Measurements from ENCODE around the gene VASP. TPM values are rescaled to one million over a fixed set of nuclear protein-coding genes. Genes with fewer than 3 reads are reported as not detected.
A peak's percentile ranks its signal among the peaks of the same experiment; 100 is the strongest.

The VASP gene
- total and polyA plus RNA-seq, 2 of the 13 experiments (the other 11 are each of a cell fraction or from before 2014, with no cell fraction given), result 41.8 to 67.1 TPM

DNA sequence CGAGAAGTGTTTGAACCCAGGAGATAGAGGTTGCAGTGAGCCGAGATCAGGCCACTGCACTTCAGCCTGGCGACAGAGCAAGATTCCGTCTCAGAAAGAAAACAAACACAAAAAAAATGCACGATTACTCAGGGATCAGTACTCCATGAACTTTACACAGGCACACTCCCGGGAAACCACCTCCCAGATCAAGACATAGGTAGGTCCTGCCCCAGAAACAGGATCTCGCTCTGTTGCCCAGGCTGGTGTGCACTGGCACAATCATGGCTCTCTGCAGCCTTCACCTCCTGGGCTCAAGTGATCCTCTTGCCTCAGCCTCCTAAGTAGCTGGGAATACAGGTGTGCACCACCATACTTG is 11.2 kb downstream of the VASP start (continued):
- TF ChIP-seq, protein P1, sequence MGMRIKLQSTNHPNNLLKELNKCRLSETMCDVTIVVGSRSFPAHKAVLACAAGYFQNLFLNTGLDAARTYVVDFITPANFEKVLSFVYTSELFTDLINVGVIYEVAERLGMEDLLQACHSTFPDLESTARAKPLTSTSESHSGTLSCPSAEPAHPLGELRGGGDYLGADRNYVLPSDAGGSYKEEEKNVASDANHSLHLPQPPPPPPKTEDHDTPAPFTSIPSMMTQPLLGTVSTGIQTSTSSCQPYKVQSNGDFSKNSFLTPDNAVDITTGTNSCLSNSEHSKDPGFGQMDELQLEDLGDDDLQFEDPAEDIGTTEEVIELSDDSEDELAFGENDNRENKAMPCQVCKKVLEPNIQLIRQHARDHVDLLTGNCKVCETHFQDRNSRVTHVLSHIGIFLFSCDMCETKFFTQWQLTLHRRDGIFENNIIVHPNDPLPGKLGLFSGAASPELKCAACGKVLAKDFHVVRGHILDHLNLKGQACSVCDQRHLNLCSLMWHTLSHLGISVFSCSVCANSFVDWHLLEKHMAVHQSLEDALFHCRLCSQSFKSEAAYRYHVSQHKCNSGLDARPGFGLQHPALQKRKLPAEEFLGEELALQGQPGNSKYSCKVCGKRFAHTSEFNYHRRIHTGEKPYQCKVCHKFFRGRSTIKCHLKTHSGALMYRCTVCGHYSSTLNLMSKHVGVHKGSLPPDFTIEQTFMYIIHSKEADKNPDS (CRISPR knock-in tag; IDR thresholded peaks at IDR 0.05), result peak; percentile 99
- TF ChIP-seq ZNF282 (IDR thresholded peaks at IDR 0.05; ENCODE audit: partially characterized antibody) (no peak), ZNF788 (CRISPR knock-in tag; IDR thresholded peaks at IDR 0.05; ENCODE audit: borderline replicate concordance) (no peak), RARA (CRISPR knock-in tag; IDR thresholded peaks at IDR 0.05) (no peak), ZNF891 (CRISPR knock-in tag; IDR thresholded peaks at IDR 0.05) (0 out of 2 replicates have a peak, but pooled peaks have one; percentile 7), SRSF4 (IDR thresholded peaks at IDR 0.05; ENCODE audit: low read depth, low read length, poor library complexity, severe bottlenecking) (no peak), ZNF234 (CRISPR knock-in tag; conservative IDR thresholded peaks at IDR 0.05) (no peak), CREM (IDR thresholded peaks at IDR 0.05) (no peak), CREM (CRISPR knock-in tag; IDR thresholded peaks at IDR 0.05) (no peak), KLF13 (CRISPR knock-in tag; IDR thresholded peaks at IDR 0.05) (no peak), ZNF121 (CRISPR knock-in tag; IDR thresholded peaks at IDR 0.05) (peak; percentile 95), RCOR2 (CRISPR knock-in tag; IDR thresholded peaks at IDR 0.05) (0 out of 2 replicates have a peak, but pooled peaks have one; percentile 28), CEBPG (CRISPR knock-in tag; IDR thresholded peaks at IDR 0.05) (no peak), ZFP90 (CRISPR knock-in tag; IDR thresholded peaks at IDR 0.05; ENCODE audit: borderline replicate concordance) (no peak)
- TF ChIP-seq, protein P2, sequence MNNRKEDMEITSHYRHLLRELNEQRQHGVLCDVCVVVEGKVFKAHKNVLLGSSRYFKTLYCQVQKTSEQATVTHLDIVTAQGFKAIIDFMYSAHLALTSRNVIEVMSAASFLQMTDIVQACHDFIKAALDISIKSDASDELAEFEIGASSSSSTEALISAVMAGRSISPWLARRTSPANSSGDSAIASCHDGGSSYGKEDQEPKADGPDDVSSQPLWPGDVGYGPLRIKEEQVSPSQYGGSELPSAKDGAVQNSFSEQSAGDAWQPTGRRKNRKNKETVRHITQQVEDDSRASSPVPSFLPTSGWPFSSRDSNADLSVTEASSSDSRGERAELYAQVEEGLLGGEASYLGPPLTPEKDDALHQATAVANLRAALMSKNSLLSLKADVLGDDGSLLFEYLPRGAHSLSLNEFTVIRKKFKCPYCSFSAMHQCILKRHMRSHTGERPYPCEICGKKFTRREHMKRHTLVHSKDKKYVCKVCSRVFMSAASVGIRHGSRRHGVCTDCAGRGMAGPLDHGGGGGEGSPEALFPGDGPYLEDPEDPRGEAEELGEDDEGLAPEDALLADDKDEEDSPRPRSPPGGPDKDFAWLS (CRISPR knock-in tag; IDR thresholded peaks at IDR 0.05; ENCODE audit: borderline replicate concordance), result no peak
- TF ChIP-seq, protein P3, sequence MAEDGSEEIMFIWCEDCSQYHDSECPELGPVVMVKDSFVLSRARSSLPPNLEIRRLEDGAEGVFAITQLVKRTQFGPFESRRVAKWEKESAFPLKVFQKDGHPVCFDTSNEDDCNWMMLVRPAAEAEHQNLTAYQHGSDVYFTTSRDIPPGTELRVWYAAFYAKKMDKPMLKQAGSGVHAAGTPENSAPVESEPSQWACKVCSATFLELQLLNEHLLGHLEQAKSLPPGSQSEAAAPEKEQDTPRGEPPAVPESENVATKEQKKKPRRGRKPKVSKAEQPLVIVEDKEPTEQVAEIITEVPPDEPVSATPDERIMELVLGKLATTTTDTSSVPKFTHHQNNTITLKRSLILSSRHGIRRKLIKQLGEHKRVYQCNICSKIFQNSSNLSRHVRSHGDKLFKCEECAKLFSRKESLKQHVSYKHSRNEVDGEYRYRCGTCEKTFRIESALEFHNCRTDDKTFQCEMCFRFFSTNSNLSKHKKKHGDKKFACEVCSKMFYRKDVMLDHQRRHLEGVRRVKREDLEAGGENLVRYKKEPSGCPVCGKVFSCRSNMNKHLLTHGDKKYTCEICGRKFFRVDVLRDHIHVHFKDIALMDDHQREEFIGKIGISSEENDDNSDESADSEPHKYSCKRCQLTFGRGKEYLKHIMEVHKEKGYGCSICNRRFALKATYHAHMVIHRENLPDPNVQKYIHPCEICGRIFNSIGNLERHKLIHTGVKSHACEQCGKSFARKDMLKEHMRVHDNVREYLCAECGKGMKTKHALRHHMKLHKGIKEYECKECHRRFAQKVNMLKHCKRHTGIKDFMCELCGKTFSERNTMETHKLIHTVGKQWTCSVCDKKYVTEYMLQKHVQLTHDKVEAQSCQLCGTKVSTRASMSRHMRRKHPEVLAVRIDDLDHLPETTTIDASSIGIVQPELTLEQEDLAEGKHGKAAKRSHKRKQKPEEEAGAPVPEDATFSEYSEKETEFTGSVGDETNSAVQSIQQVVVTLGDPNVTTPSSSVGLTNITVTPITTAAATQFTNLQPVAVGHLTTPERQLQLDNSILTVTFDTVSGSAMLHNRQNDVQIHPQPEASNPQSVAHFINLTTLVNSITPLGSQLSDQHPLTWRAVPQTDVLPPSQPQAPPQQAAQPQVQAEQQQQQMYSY (CRISPR knock-in tag; IDR thresholded peaks at IDR 0.05), result no peak
- TF ChIP-seq, protein P4, sequence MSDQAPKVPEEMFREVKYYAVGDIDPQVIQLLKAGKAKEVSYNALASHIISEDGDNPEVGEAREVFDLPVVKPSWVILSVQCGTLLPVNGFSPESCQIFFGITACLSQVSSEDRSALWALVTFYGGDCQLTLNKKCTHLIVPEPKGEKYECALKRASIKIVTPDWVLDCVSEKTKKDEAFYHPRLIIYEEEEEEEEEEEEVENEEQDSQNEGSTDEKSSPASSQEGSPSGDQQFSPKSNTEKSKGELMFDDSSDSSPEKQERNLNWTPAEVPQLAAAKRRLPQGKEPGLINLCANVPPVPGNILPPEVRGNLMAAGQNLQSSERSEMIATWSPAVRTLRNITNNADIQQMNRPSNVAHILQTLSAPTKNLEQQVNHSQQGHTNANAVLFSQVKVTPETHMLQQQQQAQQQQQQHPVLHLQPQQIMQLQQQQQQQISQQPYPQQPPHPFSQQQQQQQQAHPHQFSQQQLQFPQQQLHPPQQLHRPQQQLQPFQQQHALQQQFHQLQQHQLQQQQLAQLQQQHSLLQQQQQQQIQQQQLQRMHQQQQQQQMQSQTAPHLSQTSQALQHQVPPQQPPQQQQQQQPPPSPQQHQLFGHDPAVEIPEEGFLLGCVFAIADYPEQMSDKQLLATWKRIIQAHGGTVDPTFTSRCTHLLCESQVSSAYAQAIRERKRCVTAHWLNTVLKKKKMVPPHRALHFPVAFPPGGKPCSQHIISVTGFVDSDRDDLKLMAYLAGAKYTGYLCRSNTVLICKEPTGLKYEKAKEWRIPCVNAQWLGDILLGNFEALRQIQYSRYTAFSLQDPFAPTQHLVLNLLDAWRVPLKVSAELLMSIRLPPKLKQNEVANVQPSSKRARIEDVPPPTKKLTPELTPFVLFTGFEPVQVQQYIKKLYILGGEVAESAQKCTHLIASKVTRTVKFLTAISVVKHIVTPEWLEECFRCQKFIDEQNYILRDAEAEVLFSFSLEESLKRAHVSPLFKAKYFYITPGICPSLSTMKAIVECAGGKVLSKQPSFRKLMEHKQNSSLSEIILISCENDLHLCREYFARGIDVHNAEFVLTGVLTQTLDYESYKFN (CRISPR knock-in tag; conservative IDR thresholded peaks at IDR 0.05), result peak; percentile 43; the same call in 1 of the 2 replicates
- TF ChIP-seq, protein P5, sequence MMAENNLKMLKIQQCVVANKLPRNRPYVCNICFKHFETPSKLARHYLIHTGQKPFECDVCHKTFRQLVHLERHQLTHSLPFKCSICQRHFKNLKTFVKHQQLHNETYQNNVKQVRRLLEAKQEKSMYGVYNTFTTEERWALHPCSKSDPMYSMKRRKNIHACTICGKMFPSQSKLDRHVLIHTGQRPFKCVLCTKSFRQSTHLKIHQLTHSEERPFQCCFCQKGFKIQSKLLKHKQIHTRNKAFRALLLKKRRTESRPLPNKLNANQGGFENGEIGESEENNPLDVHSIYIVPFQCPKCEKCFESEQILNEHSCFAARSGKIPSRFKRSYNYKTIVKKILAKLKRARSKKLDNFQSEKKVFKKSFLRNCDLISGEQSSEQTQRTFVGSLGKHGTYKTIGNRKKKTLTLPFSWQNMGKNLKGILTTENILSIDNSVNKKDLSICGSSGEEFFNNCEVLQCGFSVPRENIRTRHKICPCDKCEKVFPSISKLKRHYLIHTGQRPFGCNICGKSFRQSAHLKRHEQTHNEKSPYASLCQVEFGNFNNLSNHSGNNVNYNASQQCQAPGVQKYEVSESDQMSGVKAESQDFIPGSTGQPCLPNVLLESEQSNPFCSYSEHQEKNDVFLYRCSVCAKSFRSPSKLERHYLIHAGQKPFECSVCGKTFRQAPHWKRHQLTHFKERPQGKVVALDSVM (CRISPR knock-in tag; IDR thresholded peaks at IDR 0.05), result peak; percentile 88
